HepG2 (cell line): ENCODE data around the gene UCKL1. TPM values are rescaled to one million over a fixed set of nuclear protein-coding genes. Genes with fewer than 3 reads are reported as not detected.

Experiments used
- AGO2 ChIP-seq: fragments of 200-400 bp; formaldehyde crosslinking; optimal IDR thresholded peaks from 2 replicates; pipeline ENCODE3; 2017; ENCODE audit warnings: mild to moderate bottlenecking, low read depth, low read length, moderate library complexity
- EEA1 ChIP-seq: sonication (generic); formaldehyde crosslinking; IDR thresholded peaks from 2 replicates; pipeline ENCODE4 v1.5.1; 2020; ENCODE audit warnings: mild to moderate bottlenecking, missing genetic modification reagents, borderline replicate concordance
- HNF4A ChIP-seq: sonication (generic); formaldehyde crosslinking; IDR thresholded peaks from 2 replicates; pipeline ENCODE4 v1.4.0; 2020; ENCODE audit warnings: missing genetic modification reagents
- MED1 ChIP-seq: sonication (generic); formaldehyde crosslinking; IDR thresholded peaks from 2 replicates; pipeline ENCODE4 v1.4.0; 2020; ENCODE audit warnings: missing genetic modification reagents
- NFATC3 ChIP-seq: sonication (generic); formaldehyde crosslinking; IDR thresholded peaks from 2 replicates; pipeline ENCODE4 v1.5.1; 2020; ENCODE audit warnings: mild to moderate bottlenecking, missing genetic modification reagents
- NFE2L2 ChIP-seq: fragments of 150-350 bp; IDR thresholded peaks from 2 replicates; pipeline ENCODE4 v1.6.1; 2014; ENCODE audit warnings: low read length
- NFKBIZ ChIP-seq: IDR thresholded peaks from 2 replicates; pipeline ENCODE4 v1.6.1; 2018; ENCODE audit warnings: missing genetic modification reagents, missing compliant biosample characterization
- POLR2AphosphoS2 ChIP-seq: IDR thresholded peaks from 2 replicates; pipeline ENCODE4 v1.6.1; 2011; ENCODE audit warnings: low read depth, low read length, improper control_type of control experiment
- RBM22 ChIP-seq: fragments of 200-400 bp; formaldehyde crosslinking; optimal IDR thresholded peaks from 2 replicates; pipeline ENCODE3; 2017; ENCODE audit warnings: mild to moderate bottlenecking, low read length, moderate library complexity
- SMARCC2 ChIP-seq: fragments of 450-650 bp; IDR thresholded peaks from 2 replicates; pipeline ENCODE4 v1.6.1; 2017; ENCODE audit warnings: antibody characterized with exemption, mild to moderate bottlenecking
- TEAD2 ChIP-seq: sonication (generic); formaldehyde crosslinking; IDR thresholded peaks from 2 replicates; pipeline ENCODE4 v1.9.0; 2021; ENCODE audit warnings: missing genetic modification reagents
- ZEB1 ChIP-seq: IDR thresholded peaks from 2 replicates; pipeline ENCODE4 v1.6.1; 2012; ENCODE audit warnings: mild to moderate bottlenecking, low read depth, inconsistent platforms; ENCODE audit not compliant: insufficient replicate concordance
- ZFP41 ChIP-seq: sonication (generic); formaldehyde crosslinking; IDR thresholded peaks from 2 replicates; pipeline ENCODE4 v1.4.0; 2020; ENCODE audit warnings: mild to moderate bottlenecking, missing genetic modification reagents, borderline replicate concordance
- ZFP62 ChIP-seq: sonication (generic); formaldehyde crosslinking; IDR thresholded peaks from 2 replicates; pipeline ENCODE4 v1.4.0; 2020; ENCODE audit warnings: missing genetic modification reagents
- ZKSCAN5 ChIP-seq: sonication (generic); formaldehyde crosslinking; IDR thresholded peaks from 2 replicates; pipeline ENCODE4 v1.5.1; 2020; ENCODE audit warnings: mild to moderate bottlenecking, missing genetic modification reagents
- ZNF205 ChIP-seq: IDR thresholded peaks from 2 replicates; pipeline ENCODE4 v1.6.1; 2018; ENCODE audit warnings: missing biosample characterization, missing genetic modification reagents
- ZNF251 ChIP-seq: sonication (generic); formaldehyde crosslinking; IDR thresholded peaks from 2 replicates; pipeline ENCODE4 v1.9.0; 2021; ENCODE audit warnings: mild to moderate bottlenecking, missing genetic modification reagents
- ZNF367 ChIP-seq: sonication (generic); formaldehyde crosslinking; IDR thresholded peaks from 2 replicates; pipeline ENCODE4 v1.4.0; 2020; ENCODE audit warnings: missing genetic modification reagents, borderline replicate concordance
- ZNF468 ChIP-seq: sonication (generic); formaldehyde crosslinking; IDR thresholded peaks from 2 replicates; pipeline ENCODE4 v1.8.0; 2022; ENCODE audit warnings: mild to moderate bottlenecking, moderate library complexity, missing genetic modification reagents
- ZNF740 ChIP-seq: sonication (generic); formaldehyde crosslinking; IDR thresholded peaks from 2 replicates; pipeline ENCODE4 v1.4.0; 2020; ENCODE audit warnings: missing genetic modification reagents
- ZNF768 ChIP-seq: sonication (generic); formaldehyde crosslinking; IDR thresholded peaks from 2 replicates; pipeline ENCODE4 v1.4.0; 2020; ENCODE audit warnings: missing genetic modification reagents
- ZNF781 ChIP-seq: sonication (generic); formaldehyde crosslinking; IDR thresholded peaks from 2 replicates; pipeline ENCODE4 v1.5.1; 2020; ENCODE audit warnings: borderline replicate concordance, mild to moderate bottlenecking, missing genetic modification reagents; ENCODE audit errors: not compliant biosample characterization
- polyA plus RNA-seq, 8 experiments: library from polyadenylated mRNA; depleted of rRNA in 3 of 8; stranded (reverse) in 7 of 8; unstranded in 1 of 8; fragments of >200 nt; fragmentation: Illumina TruSeq in 4 of 8; extraction: Trizol in 4 of 8; gene quantifications; 2 replicates each; pipeline versions ENCODE4 v1.2.1 to v1.2.3, GENCODE V29; 2011 to 2016; ENCODE audit warnings: low read depth in 4 of 8, missing spikeins in 1 of 8, mixed read lengths in 1 of 8; ENCODE audit not compliant: insufficient read depth in 1 of 8
- total RNA-seq, 5 experiments: library from RNA; depleted of rRNA; stranded (reverse); fragments of >200 nt; fragmentation: Illumina TruSeq; extraction: Trizol; gene quantifications; 2 replicates each; pipeline ENCODE4 v1.2.3, GENCODE V29; 2016; ENCODE audit warnings: low read depth in 1 of 5
- TF ChIP-seq, protein P1 (sequence below): IDR thresholded peaks from 2 replicates; pipeline ENCODE4 v1.6.1; 2012; ENCODE audit warnings: inconsistent platforms
- TF ChIP-seq, protein P2 (sequence below): sonication (generic); formaldehyde crosslinking; conservative IDR thresholded peaks from 2 replicates; pipeline ENCODE4 v1.8.0; 2022; ENCODE audit warnings: missing genetic modification reagents
- TF ChIP-seq, protein P3 (sequence below): sonication (generic); formaldehyde crosslinking; IDR thresholded peaks from 2 replicates; pipeline ENCODE4 v1.4.0; 2020; ENCODE audit warnings: mild to moderate bottlenecking, missing genetic modification reagents, borderline replicate concordance
- TF ChIP-seq, protein P4 (sequence below): sonication (generic); formaldehyde crosslinking; IDR thresholded peaks from 2 replicates; pipeline ENCODE4 v1.8.0; 2022; ENCODE audit warnings: missing genetic modification reagents, mild to moderate bottlenecking, borderline replicate concordance

UCKL1 gene
- total and polyA plus RNA-seq, 2 of the 13 experiments (the other 11 are each of a cell fraction or from before 2014, with no cell fraction given): 50.2 to 126 TPM

- TF ChIP-seq ZNF367 (CRISPR knock-in tag) (no peak), ZEB1 (no peak), POLR2AphosphoS2 (peak; percentile 18; the same call in 1 of the 2 replicates), NFKBIZ (CRISPR knock-in tag) (no peak), ZNF205 (CRISPR knock-in tag) (no peak), TEAD2 (CRISPR knock-in tag) (no peak), ZFP62 (no peak), AGO2 (peak; percentile 75), EEA1 (CRISPR knock-in tag) (no peak), NFE2L2 (no peak), MED1 (no peak), NFATC3 (no peak), ZKSCAN5 (CRISPR knock-in tag) (no peak), RBM22 (peak; percentile 90), ZNF468 (CRISPR knock-in tag) (no peak), ZNF251 (no peak), ZNF768 (CRISPR knock-in tag) (peak; percentile 10; the same call in 1 of the 2 replicates), HNF4A (no peak), ZNF740 (no peak), ZNF781 (CRISPR knock-in tag) (no peak), SMARCC2 (no peak), ZFP41 (CRISPR knock-in tag) (no peak)
- TF ChIP-seq, protein P1, sequence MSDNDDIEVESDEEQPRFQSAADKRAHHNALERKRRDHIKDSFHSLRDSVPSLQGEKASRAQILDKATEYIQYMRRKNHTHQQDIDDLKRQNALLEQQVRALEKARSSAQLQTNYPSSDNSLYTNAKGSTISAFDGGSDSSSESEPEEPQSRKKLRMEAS: no peak
- TF ChIP-seq, protein P2, sequence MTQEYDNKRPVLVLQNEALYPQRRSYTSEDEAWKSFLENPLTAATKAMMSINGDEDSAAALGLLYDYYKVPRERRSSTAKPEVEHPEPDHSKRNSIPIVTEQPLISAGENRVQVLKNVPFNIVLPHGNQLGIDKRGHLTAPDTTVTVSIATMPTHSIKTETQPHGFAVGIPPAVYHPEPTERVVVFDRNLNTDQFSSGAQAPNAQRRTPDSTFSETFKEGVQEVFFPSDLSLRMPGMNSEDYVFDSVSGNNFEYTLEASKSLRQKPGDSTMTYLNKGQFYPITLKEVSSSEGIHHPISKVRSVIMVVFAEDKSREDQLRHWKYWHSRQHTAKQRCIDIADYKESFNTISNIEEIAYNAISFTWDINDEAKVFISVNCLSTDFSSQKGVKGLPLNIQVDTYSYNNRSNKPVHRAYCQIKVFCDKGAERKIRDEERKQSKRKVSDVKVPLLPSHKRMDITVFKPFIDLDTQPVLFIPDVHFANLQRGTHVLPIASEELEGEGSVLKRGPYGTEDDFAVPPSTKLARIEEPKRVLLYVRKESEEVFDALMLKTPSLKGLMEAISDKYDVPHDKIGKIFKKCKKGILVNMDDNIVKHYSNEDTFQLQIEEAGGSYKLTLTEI (CRISPR knock-in tag): no peak
- TF ChIP-seq, protein P3, sequence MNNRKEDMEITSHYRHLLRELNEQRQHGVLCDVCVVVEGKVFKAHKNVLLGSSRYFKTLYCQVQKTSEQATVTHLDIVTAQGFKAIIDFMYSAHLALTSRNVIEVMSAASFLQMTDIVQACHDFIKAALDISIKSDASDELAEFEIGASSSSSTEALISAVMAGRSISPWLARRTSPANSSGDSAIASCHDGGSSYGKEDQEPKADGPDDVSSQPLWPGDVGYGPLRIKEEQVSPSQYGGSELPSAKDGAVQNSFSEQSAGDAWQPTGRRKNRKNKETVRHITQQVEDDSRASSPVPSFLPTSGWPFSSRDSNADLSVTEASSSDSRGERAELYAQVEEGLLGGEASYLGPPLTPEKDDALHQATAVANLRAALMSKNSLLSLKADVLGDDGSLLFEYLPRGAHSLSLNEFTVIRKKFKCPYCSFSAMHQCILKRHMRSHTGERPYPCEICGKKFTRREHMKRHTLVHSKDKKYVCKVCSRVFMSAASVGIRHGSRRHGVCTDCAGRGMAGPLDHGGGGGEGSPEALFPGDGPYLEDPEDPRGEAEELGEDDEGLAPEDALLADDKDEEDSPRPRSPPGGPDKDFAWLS (CRISPR knock-in tag): 0 out of 2 replicates have a peak, but pooled peaks have one; percentile 66
- TF ChIP-seq, protein P4, sequence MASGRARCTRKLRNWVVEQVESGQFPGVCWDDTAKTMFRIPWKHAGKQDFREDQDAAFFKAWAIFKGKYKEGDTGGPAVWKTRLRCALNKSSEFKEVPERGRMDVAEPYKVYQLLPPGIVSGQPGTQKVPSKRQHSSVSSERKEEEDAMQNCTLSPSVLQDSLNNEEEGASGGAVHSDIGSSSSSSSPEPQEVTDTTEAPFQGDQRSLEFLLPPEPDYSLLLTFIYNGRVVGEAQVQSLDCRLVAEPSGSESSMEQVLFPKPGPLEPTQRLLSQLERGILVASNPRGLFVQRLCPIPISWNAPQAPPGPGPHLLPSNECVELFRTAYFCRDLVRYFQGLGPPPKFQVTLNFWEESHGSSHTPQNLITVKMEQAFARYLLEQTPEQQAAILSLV (CRISPR knock-in tag): no peak
Observed at GRCh38 chr20:63942969-63943807, 13.0 kb downstream of the UCKL1 start (continued).
